ENCODE measurements around the gene CLDN15.

The CLDN15 gene

DNA sequence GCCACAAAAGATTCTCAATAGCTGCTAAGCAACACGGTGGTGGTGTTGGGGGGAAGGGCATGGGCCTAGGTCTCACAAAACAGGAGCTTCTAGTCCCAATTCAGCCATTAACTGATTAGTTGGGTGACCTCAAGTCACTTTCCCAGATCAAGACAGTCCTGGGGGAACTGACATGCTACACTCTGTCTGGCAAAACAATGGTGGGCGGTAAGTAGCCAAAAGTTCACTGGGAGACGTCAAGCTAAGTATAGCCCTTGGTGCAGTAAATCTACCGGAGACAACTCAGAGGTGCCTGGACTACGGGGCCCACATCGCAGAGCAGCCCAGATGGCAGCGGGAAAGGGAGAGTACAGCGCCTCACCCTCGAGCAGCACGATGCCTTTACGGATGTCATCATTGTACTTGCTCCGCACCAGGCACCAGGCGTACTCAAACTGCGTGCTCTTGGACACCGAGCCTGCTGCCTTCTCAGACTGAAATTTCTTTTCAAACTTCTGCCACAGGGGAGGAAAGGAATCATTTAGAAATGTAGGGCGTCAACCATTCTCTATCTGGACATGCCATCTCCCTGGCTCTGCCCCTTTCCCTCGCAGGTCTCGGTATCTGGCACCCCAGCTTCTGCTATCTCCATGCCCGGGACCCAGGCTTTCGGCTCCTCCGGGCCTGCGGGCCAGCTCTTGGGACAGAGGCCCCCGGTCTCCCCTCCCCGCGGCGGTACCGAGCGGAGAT is 6.2 kb upstream of the CLDN15 start:
- DNase-seq, result no peak

DNA sequence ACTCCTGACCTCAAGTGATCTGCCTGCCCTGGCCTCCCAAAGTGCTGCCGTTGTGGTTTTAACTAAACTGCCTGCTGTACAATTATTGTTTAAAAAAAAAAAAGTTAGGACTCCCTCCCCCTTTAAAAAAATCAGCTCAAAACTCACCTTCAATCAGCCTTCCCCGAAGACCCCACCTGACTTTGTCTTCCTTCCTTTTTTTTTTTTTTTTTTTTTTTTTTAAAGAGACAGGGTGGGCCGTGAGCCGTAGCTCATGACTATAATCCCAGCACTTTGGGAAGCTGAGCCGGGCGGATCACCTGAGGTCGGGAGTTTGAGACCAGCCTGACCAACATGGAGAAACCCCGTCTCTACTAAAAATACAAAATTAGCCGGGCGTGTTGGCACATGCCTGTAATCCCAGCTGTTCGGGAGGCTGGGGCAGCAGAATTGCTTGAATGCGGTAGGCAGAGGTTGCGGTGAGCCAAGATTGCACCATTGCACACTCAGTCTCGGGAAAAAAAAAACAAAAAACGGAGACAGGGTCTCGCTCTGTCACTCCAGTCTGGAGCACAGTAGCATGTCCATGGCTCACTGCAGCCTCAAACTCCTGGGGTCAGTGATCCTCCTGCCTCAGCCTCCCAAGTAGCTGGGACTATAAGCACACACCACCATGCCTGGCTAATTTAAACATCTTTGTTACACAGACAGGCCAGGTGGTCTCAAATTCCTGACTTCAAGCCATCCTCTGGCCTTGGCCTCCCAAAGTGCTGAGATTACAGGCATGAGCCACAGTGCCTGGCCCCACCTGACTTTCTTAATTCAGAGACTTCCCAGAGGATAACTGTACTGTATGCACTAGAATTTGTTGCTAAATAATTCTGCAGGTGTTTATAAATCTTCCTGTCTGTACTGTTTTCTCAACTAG is 4.1 kb upstream of the CLDN15 start:
- no peak for DNase-seq

- no peak for DNase-seq
Observed at GRCh38 chr7:101241015-101241363, 3.4 kb upstream of the CLDN15 start.

DNA sequence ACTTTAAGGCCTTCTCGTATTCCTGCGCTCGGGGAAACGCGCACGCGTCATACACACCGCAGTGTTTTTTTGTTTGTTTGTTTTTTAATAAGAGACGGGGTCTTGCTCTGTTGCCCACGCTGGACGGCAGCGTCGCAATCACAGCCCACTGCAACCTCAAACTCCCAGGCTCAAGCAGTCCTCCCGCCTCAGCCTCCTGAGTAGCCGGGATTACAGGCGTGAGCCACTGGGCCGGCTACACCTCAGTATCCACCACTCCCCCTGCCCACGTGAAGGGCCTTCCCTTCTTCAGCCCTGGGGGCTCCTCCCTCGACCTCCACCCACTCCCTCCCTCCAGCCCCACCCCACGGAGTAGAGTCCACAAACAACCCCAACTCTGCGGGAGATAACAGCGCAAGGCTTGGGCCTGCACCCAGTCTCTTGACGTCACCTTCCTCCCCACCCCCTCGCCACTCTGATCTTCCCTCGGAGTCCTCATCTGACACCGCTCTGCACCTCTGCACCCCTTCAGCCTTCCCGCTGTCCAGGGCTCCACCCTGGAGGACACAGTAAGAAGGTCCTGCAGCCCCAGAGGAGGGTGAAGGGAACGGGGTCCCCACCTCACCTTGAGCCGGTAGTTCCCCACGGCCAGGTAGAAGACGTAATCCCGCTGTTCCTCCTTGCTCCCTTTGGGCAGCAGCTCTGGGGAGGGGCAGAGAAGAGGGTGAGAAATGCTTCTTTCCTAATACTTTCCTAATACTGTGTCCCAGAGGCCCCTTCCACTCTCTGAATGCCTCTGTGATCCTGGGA is 2.8 kb upstream of the CLDN15 start:
- no peak for DNase-seq

- no peak for DNase-seq
Observed at GRCh38 chr7:101239951-101240220, 2.3 kb upstream of the CLDN15 start.

DNA sequence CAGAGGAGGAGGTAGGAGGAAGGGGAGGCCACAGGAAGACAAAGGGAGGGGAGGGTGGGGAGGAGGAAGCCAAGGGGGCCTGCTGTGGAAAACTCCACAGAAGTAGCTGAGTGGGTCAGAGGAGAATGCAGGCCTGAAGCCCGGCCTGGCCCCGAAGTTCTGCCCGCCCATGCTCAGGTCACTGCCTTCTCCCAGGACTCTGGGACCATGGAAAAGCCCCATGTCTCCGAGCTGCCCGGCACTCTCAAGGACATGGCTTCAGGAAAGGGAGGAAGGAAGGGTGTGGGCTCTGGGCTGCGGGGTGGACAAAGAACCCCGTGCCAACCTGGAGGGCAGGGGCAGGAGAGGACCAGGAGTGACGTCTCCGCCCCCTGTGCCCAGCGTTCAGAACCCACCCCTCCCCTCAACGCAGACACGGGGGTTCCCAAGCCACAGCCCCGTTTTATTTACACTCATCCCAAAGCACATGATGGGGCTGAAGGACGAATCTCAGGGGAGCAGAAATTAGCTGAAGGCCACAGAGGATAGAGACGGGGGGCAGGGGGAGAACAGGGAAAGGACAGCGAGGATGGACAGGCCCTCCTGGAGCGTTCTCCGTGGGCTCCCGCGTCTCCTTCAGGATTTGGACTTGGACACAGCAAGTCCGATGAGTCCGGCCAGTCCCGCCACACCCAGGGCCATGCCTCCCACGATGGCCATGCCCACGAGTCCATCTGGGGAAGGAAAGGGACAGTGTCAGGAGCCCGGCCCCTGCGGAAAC is 1.8 kb upstream of the CLDN15 start:
- no peak for DNase-seq

GRCh38 chr7:101238226-101239182 is 902 bp upstream of the CLDN15 start:
- DNase-seq, result no peak

- DNase-seq, result no peak
Observed at GRCh38 chr7:101236292-101236835, 1.2 kb downstream of the CLDN15 start.

- no peak for DNase-seq
Observed at GRCh38 chr7:101235522-101235921, 2.1 kb downstream of the CLDN15 start.

DNA sequence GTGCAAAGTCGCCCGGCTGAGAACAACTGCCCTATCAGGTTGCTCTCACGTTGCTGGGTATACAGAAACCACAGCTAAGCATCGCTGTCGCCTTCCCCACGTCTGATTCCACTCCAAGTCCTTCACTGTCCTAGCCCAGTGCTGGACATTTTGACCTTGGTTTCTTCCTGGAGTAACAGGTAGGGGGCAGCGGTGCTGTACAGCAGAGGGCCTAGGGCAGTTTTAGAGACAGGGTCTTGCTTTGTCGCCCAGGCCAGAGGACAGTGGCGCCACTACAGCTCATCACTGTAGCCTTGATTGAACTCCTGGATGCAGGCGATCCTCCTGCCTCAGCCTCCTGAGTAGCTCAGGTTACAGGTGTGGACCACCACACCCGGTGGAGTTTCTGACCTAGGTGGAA is 2.6 kb downstream of the CLDN15 start:
- no peak for DNase-seq

DNA sequence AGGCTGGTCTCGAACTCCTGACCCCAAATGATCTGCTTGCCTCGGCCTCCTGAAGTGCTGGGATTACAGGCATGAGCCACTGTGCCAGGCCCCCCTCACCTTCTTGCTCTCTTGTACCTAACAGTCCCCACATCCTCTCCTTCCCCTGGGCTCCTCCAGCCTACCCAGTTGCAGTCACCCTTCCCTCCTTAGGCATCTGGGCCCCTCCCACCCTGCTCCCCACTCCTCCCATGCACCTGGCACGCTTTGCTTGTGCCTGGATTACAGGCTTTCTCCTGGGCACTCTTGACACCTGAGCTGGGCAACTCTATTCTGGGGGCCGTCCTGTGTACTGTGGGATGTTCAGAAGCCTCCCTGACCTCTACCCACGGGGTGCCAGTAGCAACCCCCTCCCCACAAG is 3.0 kb downstream of the CLDN15 start:
- no peak for DNase-seq

DNA sequence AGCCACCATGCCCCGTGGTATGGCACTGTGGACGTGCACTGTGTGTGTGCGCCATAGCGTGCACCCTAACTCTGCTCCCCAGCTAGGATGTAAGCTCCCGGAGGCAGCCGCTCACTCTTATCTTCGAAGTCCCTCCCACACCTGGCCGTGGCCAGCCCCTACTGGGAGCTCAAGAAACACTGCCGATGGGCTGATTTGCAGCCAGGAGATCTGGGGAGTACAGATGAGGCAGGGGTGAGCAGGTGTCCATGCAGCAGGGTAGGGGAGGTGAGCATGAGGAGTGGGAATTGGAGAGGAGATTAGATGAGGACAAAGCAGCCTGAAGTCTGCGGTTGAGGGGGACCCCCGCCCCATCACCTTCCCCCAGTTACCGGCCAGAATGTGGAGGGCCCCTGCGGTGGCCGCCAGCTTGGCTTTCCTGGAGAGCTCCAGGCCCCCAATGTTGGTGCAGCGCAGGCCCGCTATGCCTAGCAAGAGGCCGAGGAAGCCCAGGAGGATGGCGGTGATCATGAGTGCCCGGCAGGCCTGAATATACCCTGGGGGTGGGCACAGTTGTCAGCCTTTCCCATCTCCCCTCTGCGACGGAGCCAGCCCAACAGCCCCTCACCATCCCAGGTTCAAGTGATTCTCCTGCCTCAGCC is 3.6 kb downstream of the CLDN15 start:
- no peak for DNase-seq

DNA sequence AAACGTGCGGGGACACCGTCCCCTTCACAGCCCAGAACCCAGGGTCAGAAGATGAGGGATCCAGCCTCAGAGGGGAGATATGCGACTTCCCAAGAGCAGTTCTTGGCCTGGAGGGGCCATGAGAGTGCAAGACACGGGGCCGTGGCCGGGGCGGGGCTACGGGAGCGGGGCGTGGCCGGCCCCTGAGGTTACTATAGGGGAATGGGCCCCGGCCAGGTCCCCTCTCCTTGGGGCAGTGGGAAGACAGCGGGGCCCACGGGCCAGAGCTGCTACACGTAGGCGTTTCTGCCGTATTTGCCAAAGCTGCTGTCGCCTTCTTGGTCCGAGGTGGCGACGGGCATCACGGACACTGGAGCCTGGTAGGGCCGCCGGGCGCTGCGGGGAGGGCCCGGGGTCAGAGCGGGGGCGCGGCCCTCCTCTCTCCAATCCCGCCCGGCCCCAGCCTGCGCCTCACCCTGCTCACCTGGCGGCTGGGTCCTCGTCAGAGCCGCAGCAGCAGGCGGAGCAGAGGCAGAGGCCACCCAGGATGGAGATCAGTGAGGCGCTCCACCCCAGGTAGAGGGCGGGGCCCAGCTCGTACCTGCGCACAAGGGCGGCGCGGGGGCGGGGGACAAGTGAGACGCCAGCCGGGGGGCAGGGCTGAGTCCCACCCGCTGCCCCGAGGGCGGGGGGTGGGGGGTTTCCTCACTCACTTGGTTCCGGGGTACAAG is 5.3 kb downstream of the CLDN15 start:
- peak; percentile 75 for DNase-seq

- no peak for DNase-seq
Observed at GRCh38 chr7:101231644-101232043, 6.0 kb downstream of the CLDN15 start.

- DNase-seq, result no peak
Observed at GRCh38 chr7:101226721-101227120, 10.9 kb downstream of the CLDN15 start.

DNA sequence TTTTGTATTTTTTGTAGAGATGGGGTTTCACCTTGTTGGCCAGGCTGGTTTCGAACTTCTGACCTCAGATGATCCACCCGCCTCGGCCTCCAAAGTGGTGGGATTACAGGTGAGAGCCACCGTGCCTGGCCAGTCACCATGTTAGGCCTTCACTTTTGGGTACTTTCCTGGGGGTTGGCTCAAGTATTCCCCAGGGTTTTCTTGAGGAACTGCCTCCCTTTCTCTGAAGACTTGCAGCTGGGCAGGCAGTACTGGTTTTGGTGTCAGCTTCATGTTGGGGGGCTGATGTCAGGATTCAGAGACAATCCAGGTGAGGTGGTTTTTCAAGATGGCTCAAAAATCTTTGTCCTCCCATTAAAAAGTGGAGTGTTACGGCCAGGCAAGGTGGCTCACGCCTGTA is 12.0 kb downstream of the CLDN15 start:
- no peak for DNase-seq

DNA sequence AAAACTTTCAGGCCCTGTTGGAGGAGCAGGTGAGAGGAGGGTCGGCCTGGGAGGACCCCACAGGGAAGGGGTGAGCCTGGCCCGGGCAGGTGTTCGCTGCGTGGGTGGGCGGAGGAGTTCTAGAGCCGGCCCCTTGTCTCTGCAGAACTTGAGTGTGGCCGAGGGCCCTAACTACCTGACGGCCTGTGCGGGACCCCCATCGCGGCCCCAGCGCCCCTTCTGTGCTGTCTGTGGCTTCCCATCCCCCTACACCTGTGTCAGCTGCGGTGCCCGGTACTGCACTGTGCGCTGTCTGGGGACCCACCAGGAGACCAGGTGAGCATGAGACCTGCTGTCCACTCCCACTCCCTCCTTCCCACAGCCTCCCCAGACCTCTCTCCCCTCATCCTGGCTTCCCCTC is 14.1 kb downstream of the CLDN15 start:
- no peak for DNase-seq

DNA sequence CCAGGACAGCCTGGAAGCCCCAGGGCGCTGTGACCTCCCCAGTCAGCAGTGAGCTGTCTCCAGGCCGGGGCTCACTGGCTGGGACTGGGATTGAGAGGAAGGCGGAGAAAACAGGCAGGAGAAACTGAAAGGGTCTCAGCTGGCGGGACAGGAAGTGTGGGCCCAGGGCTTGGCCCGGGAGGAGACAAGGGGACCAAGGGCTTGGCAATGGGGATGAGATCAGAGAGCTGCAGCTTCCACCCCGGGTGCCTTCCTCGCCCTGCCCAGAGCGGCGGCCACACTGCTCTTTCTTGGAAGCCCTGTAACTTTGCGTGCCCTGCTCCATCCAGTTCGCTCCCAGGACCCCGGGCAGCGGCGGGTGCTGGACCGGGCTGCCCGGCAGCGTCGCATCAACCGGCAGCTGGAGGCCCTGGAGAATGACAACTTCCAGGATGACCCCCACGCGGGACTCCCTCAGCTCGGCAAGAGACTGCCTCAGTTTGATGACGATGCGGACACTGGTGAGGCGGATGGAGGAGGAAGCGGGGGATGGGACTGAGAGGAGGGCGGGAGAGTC is 15.2 kb downstream of the CLDN15 start:
- no peak for DNase-seq

GRCh38 chr7:101220295-101220694 is 17.3 kb downstream of the CLDN15 start:
- DNase-seq, result no peak

Data from NCI-H1105 treated with DMSO at 0.1 percent for 48 hours (cell line).